Right atrium auricular region (tissue), 2 donors: Measurements from ENCODE around the gene PIGL. TPM values are rescaled to one million over a fixed set of nuclear protein-coding genes. Genes with fewer than 3 reads are reported as not detected.

ENCODE experiments used
- DNase-seq: peaks from one replicate; pipeline ENCODE4 v3.0.0-alpha.2; 2019; ENCODE audit warnings: low spot score
- H3K27ac ChIP-seq, 2 donors: fragments of 200-600 bp; sonication (generic); 1 replicate in 1 of 2; 2 replicates in 1 of 2; pipeline ENCODE4 v1.5.1; 2016 to 2019
- H3K27me3 ChIP-seq, 2 donors: fragments of 200-600 bp; sonication (generic); one replicate each; pipeline versions ENCODE4 v1.5.1 to v1.6.0; 2017 to 2019
- H3K36me3 ChIP-seq: fragments of 200-600 bp; sonication (generic); one replicate; pipeline ENCODE4 v1.5.1; 2016
- H3K4me1 ChIP-seq, 2 donors: fragments of 200-600 bp; sonication (generic); one replicate each; pipeline versions ENCODE4 v1.5.1 to v1.6.0; 2017 to 2019
- H3K4me3 ChIP-seq, 2 donors: fragments of 200-600 bp; sonication (generic); 1 replicate in 1 of 2; 2 replicates in 1 of 2; pipeline ENCODE4 v1.5.1; 2017 to 2019; ENCODE audit warnings: mild to moderate bottlenecking in 1 of 2, moderate library complexity in 1 of 2
- H3K9me3 ChIP-seq, 2 donors: fragments of 200-600 bp; sonication (generic); one replicate each; pipeline ENCODE4 v1.5.1; 2019
- total RNA-seq, 2 donors: library from RNA; depleted of rRNA; stranded (reverse); fragments of >200 nt; gene quantifications; one replicate each; pipeline ENCODE4 v1.1.0, GENCODE V29; 2016
- TF ChIP-seq, protein P1 (sequence below), 2 donors: fragments of 200-600 bp; sonication (generic); IDR thresholded peaks; one replicate each; pipeline ENCODE4 v1.5.1; 2019; ENCODE audit warnings: antibody characterized with exemption in 2 of 2

The PIGL gene
- total RNA-seq, 2 donors from 2014 or later = 10.3 to 14.0 TPM

DNA sequence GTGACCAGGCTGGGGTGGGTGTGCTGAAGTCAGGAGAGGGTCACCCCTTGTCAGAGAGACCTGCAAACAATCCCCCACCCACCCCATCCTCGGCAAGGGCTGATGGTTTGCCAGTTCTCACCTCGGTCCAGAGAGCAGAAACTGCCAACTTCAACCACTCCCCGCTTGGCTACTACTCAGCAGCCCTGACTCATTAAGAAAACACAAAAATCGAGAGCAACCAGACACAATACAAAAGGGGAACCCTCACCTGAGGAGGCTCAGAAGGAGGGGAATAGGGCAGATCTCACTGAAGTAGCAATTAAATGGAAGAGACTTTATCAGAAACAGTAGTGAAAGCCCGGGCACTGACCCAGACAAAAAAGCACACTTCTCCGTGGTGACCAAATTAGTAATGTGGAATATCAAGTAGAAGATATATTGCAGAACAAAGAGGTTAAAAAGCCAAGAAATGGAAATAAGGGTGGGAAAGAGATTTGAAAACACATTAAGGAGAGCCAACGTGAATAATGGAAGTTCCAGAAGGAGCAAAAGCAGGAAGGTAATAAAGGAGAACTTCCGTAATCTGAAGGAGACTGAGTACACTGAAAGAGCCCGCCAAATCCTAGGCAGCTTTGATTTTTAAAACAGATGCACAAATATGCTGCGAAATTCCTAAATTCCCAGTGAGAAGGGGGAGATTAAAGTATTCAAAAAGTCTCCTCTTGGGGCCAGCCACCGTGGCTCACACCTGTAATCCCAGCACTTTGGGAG lies 112.7 kb downstream of the PIGL start:
- Histone ChIP-seq H3K4me1 (no peaks in the 10 kb centered on the region), H3K4me3 (no peak overlapping the region)

GRCh38 chr17:16338391-16338790 lies 121.4 kb downstream of the PIGL start:
- H3K36me3 ChIP-seq = no peaks in the 10 kb centered on the region
- no peak for DNase-seq
- H3K9me3 ChIP-seq = no peaks in the 10 kb centered on the region
- TF ChIP-seq, protein P1, sequence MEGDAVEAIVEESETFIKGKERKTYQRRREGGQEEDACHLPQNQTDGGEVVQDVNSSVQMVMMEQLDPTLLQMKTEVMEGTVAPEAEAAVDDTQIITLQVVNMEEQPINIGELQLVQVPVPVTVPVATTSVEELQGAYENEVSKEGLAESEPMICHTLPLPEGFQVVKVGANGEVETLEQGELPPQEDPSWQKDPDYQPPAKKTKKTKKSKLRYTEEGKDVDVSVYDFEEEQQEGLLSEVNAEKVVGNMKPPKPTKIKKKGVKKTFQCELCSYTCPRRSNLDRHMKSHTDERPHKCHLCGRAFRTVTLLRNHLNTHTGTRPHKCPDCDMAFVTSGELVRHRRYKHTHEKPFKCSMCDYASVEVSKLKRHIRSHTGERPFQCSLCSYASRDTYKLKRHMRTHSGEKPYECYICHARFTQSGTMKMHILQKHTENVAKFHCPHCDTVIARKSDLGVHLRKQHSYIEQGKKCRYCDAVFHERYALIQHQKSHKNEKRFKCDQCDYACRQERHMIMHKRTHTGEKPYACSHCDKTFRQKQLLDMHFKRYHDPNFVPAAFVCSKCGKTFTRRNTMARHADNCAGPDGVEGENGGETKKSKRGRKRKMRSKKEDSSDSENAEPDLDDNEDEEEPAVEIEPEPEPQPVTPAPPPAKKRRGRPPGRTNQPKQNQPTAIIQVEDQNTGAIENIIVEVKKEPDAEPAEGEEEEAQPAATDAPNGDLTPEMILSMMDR (IDR thresholded peaks at IDR 0.05) = no peak
- H3K27me3 ChIP-seq = no peaks in the 10 kb centered on the region
- no peak overlapping the region for H3K4me3 ChIP-seq
- H3K4me1 ChIP-seq = no peaks in the 10 kb centered on the region
- no peak overlapping the region for H3K27ac ChIP-seq

More for the DNA sequence above, 112.7 kb downstream of the PIGL start:
- Histone ChIP-seq H3K36me3 (peaks cover 14% of the 10 kb centered on the region), H3K9me3 (no peaks in the 10 kb centered on the region), H3K27me3 (no peaks in the 10 kb centered on the region), H3K27ac (no peak overlapping the region)
- DNase-seq = no peak
- TF ChIP-seq, protein P1 (IDR thresholded peaks at IDR 0.05) = no peak

- peaks cover 9% of the 10 kb centered on the region for H3K36me3 ChIP-seq
- TF ChIP-seq, protein P1 (IDR thresholded peaks at IDR 0.05) = no peak
- no peaks in the 10 kb centered on the region for H3K9me3 ChIP-seq
- H3K4me3 ChIP-seq = no peak overlapping the region
- H3K4me1 ChIP-seq = no peaks in the 10 kb centered on the region
- DNase-seq = no peak
- no peaks in the 10 kb centered on the region for H3K27me3 ChIP-seq
- no peak overlapping the region for H3K27ac ChIP-seq
Measured at GRCh38 chr17:16339402-16339801, 122.4 kb downstream of the PIGL start.

DNA sequence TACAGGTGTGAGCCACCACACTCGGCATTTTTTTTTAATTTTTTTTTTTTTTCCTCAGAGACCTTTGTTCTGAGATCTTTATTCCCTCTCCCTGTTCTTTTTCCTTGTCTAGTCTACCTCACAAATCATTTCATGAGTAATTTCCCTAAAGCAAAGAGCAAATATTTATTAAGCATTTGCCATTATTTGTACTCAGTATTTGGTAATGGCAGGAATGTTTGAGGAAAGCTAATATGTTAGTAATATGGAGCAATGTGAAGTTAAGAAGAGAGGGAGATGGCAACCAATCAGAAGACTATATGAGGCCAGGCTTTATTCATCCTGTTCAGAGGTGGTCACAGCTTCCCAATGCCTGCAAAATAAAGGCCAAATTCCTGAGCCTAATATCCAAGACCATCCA lies 122.9 kb downstream of the PIGL start:
- no peak overlapping the region for H3K4me3 ChIP-seq
- no peak for DNase-seq
- no peak overlapping the region for H3K27ac ChIP-seq
- H3K9me3 ChIP-seq = no peaks in the 10 kb centered on the region
- no peaks in the 10 kb centered on the region for H3K4me1 ChIP-seq
- peaks cover 10% of the 10 kb centered on the region for H3K36me3 ChIP-seq
- TF ChIP-seq, protein P1 (IDR thresholded peaks at IDR 0.05) = no peak
- no peaks in the 10 kb centered on the region for H3K27me3 ChIP-seq

- Histone ChIP-seq H3K4me1 (no peaks in the 10 kb centered on the region), H3K36me3 (peaks cover 16% of the 10 kb centered on the region), H3K27me3 (no peaks in the 10 kb centered on the region), H3K9me3 (no peaks in the 10 kb centered on the region), H3K4me3 (no peak overlapping the region), H3K27ac (no peak overlapping the region)
- no peak for DNase-seq
- TF ChIP-seq, protein P1 (IDR thresholded peaks at IDR 0.05) = no peak
Measured at GRCh38 chr17:16342979-16343378, 126.0 kb downstream of the PIGL start.

GRCh38 chr17:16343569-16343968 lies 126.6 kb downstream of the PIGL start:
- DNase-seq = no peak
- no peak overlapping the region for H3K27ac ChIP-seq
- H3K36me3 ChIP-seq = peaks cover 17% of the 10 kb centered on the region
- TF ChIP-seq, protein P1 (IDR thresholded peaks at IDR 0.05) = no peak
- no peaks in the 10 kb centered on the region for H3K9me3 ChIP-seq
- no peak overlapping the region for H3K4me3 ChIP-seq
- H3K27me3 ChIP-seq = no peaks in the 10 kb centered on the region
- no peaks in the 10 kb centered on the region for H3K4me1 ChIP-seq
